Measurements from ENCODE around the gene AGFG2.

- TF ChIP-seq POLR2A (IDR thresholded peaks at IDR 0.05) = no peak
- TF ChIP-seq, protein P1, sequence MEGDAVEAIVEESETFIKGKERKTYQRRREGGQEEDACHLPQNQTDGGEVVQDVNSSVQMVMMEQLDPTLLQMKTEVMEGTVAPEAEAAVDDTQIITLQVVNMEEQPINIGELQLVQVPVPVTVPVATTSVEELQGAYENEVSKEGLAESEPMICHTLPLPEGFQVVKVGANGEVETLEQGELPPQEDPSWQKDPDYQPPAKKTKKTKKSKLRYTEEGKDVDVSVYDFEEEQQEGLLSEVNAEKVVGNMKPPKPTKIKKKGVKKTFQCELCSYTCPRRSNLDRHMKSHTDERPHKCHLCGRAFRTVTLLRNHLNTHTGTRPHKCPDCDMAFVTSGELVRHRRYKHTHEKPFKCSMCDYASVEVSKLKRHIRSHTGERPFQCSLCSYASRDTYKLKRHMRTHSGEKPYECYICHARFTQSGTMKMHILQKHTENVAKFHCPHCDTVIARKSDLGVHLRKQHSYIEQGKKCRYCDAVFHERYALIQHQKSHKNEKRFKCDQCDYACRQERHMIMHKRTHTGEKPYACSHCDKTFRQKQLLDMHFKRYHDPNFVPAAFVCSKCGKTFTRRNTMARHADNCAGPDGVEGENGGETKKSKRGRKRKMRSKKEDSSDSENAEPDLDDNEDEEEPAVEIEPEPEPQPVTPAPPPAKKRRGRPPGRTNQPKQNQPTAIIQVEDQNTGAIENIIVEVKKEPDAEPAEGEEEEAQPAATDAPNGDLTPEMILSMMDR (IDR thresholded peaks at IDR 0.05) = no peak
These were observed 14.0 kb downstream of the AGFG2 start for GRCh38 chr7:100553032-100553431.

All from adrenal gland (tissue), 5 donors.